GM21526 (cell line): ENCODE results near the gene SH3BGRL.

Source experiments
- ATAC-seq: cut with Tn5 transposase; IDR thresholded peaks from one replicate; pipeline ENCODE4 v1.9.1; 2021; ENCODE audit warnings: moderate library complexity; ENCODE audit not compliant: unreplicated experiment, low FRiP score

Gene SH3BGRL

GRCh38 chrX:81201671-81202455 lies at the start of gene SH3BGRL, which contains the start of gene HMGN5:
TSS of gene SH3BGRL (plus strand) at chrX:81202102. CDS start at chrX:81202201, 99 bp downstream.
TSS of gene HMGN5 (minus strand) at chrX:81201913. CDS start at chrX:81121549, 80,364 bp downstream.
- peak; percentile 94 for ATAC-seq

- ATAC-seq: no peak
Measured at GRCh38 chrX:81168391-81168790, 33.5 kb upstream of the SH3BGRL start.

- ATAC-seq: no peak
Measured at GRCh38 chrX:81174286-81174685, 27.6 kb upstream of the SH3BGRL start.

- ATAC-seq: no peak
Measured at GRCh38 chrX:81195259-81195658, 6.6 kb upstream of the SH3BGRL start.

GRCh38 chrX:81195712-81196111 lies 6.2 kb upstream of the SH3BGRL start:
- ATAC-seq: peak; percentile 97

GRCh38 chrX:81201071-81201470 lies 831 bp upstream of the SH3BGRL start:
- no peak for ATAC-seq

GRCh38 chrX:81202456-81202819 lies 536 bp downstream of the SH3BGRL start:
- no peak for ATAC-seq

GRCh38 chrX:81202943-81203342 lies 1.0 kb downstream of the SH3BGRL start:
- no peak for ATAC-seq

GRCh38 chrX:81205551-81205950 lies 3.6 kb downstream of the SH3BGRL start:
- no peak for ATAC-seq

GRCh38 chrX:81206476-81206875 lies 4.6 kb downstream of the SH3BGRL start:
- no peak for ATAC-seq

- no peak for ATAC-seq
Measured at GRCh38 chrX:81208916-81209315, 7.0 kb downstream of the SH3BGRL start.

- no peak for ATAC-seq
Measured at GRCh38 chrX:81215685-81216084, 13.8 kb downstream of the SH3BGRL start.

- no peak for ATAC-seq
Measured at GRCh38 chrX:81229229-81229628, 27.3 kb downstream of the SH3BGRL start.

GRCh38 chrX:81229901-81230300 lies 28.0 kb downstream of the SH3BGRL start:
- ATAC-seq: no peak

GRCh38 chrX:81231476-81231875 lies 29.6 kb downstream of the SH3BGRL start:
- no peak for ATAC-seq

GRCh38 chrX:81232218-81232617 lies 30.3 kb downstream of the SH3BGRL start:
- ATAC-seq: no peak

- no peak for ATAC-seq
Measured at GRCh38 chrX:81237516-81237915, 35.6 kb downstream of the SH3BGRL start.

GRCh38 chrX:81238166-81238565 lies 36.3 kb downstream of the SH3BGRL start:
- ATAC-seq: no peak

GRCh38 chrX:81240701-81241331 lies 38.9 kb downstream of the SH3BGRL start:
- no peak for ATAC-seq

- no peak for ATAC-seq
Measured at GRCh38 chrX:81241753-81242152, 39.9 kb downstream of the SH3BGRL start.

GRCh38 chrX:81255876-81256275 lies 54.0 kb downstream of the SH3BGRL start:
- no peak for ATAC-seq

- no peak for ATAC-seq
Measured at GRCh38 chrX:81257817-81258216, 55.9 kb downstream of the SH3BGRL start.
